ENCODE measurements around the gene TCN2. TPM values are rescaled to one million over a fixed set of nuclear protein-coding genes. Genes with fewer than 3 reads are reported as not detected.

TCN2 gene
- total RNA-seq, 1 donor from 2014 or later = 1.1 TPM

DNA sequence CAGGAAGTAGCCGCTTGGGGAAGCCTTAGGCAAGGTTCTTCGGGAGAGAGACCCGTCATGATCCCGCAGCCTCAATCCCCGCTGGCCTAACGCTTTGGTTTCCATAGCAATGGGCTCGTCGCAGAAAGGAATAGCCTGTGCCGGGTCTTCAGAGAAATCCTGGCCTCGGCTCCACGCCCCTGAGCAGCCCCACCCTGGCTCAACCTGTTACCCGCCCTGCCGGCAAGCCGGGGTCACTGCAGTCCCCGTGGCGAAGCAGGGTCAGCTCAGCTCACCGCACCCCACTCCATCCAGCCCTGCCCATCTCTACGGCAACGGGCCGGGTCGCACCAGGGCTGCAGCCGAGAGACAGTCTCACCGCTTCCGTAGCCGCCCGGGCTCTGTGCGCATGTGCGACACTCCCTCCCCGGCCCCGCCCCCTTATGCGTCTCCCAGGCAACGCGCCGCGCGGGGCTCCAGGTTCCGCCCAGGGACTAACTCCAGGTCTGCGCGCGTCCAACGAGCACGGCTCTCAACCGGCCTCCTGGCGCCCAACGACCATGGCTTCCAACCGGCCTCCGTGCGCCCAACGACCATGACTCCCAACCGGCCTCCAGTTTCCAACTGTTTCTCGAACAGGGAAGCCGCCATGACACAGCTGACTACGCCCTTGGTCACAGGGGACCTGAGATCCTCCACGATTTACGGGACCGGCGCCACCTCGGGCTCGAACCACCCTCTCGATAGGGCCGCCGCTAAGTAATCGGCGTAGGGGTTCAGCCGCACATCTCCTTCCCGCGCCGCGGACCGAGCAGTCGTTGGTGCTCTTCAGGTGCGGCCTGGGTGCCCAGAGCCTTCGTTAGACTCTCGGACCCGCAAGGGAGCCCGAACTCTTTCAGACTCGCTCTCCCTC, 60.8 kb downstream of the TCN2 start, which contains the start of gene DUSP18:
Gene DUSP18 (minus strand): TSS at position 382 of the 892 bp plus-strand sequence. CDS start 3,872 bp downstream, outside the sequence.
- peak within 1 kb of the TSS; percentile 70 for H3K4me3 ChIP-seq (ENCODE audit: low read depth, low read length)
- peaks cover 1% of the 10 kb centered on the region for H3K36me3 ChIP-seq (ENCODE audit: control insufficient read depth, insufficient read depth, low read length)
- TF ChIP-seq, protein P1, sequence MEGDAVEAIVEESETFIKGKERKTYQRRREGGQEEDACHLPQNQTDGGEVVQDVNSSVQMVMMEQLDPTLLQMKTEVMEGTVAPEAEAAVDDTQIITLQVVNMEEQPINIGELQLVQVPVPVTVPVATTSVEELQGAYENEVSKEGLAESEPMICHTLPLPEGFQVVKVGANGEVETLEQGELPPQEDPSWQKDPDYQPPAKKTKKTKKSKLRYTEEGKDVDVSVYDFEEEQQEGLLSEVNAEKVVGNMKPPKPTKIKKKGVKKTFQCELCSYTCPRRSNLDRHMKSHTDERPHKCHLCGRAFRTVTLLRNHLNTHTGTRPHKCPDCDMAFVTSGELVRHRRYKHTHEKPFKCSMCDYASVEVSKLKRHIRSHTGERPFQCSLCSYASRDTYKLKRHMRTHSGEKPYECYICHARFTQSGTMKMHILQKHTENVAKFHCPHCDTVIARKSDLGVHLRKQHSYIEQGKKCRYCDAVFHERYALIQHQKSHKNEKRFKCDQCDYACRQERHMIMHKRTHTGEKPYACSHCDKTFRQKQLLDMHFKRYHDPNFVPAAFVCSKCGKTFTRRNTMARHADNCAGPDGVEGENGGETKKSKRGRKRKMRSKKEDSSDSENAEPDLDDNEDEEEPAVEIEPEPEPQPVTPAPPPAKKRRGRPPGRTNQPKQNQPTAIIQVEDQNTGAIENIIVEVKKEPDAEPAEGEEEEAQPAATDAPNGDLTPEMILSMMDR (IDR thresholded peaks at IDR 0.05; ENCODE audit: insufficient read depth, low read length, severe bottlenecking) = peak; percentile 47
- peak; percentile 69 for DNase-seq (ENCODE audit: low read depth)
- no peaks in the 10 kb centered on the region for H3K27me3 ChIP-seq (ENCODE audit: control insufficient read depth, insufficient read depth, low read length)
- FAIRE-seq = no peak

DNA sequence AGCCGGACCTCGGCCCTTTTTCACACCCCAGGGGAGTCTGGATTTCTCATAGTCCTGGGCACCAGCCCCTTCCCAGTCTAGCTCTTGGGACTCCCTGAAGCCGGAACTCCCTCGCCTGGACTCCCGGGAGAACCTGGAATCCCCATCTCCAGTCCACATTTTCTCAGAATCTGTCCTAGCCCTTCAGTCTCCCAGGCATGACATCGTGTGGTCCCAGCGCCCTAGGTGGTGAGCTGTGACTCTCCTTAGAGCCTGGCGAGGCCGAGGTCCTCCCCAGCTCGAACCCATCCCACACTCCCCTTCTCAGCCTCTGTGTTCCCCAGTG, 61.4 kb downstream of the TCN2 start:
- DNase-seq (ENCODE audit: low read depth) (no peak), FAIRE-seq (no peak)
- TF ChIP-seq, protein P1 (IDR thresholded peaks at IDR 0.05; ENCODE audit: insufficient read depth, low read length, severe bottlenecking) = no peak
- Histone ChIP-seq H3K4me3 (ENCODE audit: low read depth, low read length) (peak overlapping the region; percentile 70), H3K36me3 (ENCODE audit: control insufficient read depth, insufficient read depth, low read length) (peaks cover 1% of the 10 kb centered on the region), H3K27me3 (ENCODE audit: control insufficient read depth, insufficient read depth, low read length) (no peaks in the 10 kb centered on the region)

DNA sequence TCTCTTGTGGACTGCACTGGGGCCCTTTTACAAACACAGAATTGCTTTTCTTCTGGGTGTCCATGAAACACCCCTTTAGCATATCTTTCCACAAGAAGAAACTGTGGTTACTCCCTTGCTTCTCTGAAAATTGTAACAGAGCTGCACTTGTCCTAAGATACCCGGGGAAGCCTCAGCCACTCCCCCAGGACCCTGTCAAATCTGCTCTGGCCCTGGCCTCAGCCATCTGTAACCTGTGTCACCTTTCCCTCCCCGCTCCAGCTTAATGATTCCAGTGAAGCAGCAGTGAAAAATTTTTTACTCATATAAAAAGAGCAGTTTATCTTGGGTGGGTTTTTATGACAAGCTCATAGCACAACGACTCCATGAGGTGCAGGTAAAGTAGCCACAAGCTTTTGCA, 64.1 kb downstream of the TCN2 start:
- H3K27me3 ChIP-seq (ENCODE audit: control insufficient read depth, insufficient read depth, low read length) = no peaks in the 10 kb centered on the region
- DNase-seq (ENCODE audit: low read depth) (no peak), FAIRE-seq (no peak)
- H3K36me3 ChIP-seq (ENCODE audit: control insufficient read depth, insufficient read depth, low read length) = no peaks in the 10 kb centered on the region
- TF ChIP-seq, protein P1 (IDR thresholded peaks at IDR 0.05; ENCODE audit: insufficient read depth, low read length, severe bottlenecking) = no peak
- no peak overlapping the region for H3K4me3 ChIP-seq (ENCODE audit: low read depth, low read length)

DNA sequence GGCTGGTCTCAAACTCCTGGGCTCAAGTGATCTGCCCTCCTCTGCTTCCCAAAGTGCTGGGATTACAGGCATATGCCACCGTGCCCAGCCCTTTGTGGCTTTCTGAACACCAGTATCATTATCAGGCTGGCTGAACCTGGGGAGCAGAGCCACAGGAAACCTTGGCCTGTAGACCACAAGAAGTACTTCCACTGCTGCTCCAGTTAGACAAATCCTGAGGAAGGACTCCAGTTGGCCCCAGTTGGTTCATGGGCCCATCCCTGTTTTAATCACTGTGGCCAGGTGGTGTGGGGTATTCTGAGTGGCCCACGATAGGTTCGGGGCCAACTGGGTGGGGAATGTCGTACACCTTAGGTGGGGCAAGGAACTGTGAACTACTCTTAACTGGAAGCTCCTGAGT, 66.2 kb downstream of the TCN2 start:
- no peaks in the 10 kb centered on the region for H3K27me3 ChIP-seq (ENCODE audit: control insufficient read depth, insufficient read depth, low read length)

DNA sequence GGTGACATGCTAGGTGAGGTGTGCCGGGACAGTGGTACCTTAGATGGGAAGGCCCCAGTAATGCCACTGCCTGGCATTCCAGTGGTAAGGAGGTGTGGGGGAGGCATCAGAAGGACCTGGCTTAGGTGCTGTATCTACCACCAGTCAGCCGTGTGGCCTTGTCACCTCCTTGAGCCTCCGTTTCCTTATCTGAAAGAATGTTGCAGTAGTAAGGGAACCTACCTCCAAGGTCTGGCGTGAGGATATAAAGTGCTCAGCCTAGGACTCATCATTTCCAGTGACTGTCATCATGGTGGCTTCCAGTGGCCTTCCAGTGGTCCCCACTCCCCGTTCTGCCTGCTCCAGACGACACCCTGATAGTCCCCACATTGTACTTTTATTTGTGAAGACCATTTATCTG, 67.5 kb downstream of the TCN2 start:
- TF ChIP-seq, protein P1 (IDR thresholded peaks at IDR 0.05; ENCODE audit: insufficient read depth, low read length, severe bottlenecking) = no peak
- Histone ChIP-seq H3K27me3 (ENCODE audit: control insufficient read depth, insufficient read depth, low read length) (no peaks in the 10 kb centered on the region), H3K4me3 (ENCODE audit: low read depth, low read length) (no peak overlapping the region), H3K36me3 (ENCODE audit: control insufficient read depth, insufficient read depth, low read length) (no peaks in the 10 kb centered on the region)
- DNase-seq (ENCODE audit: low read depth) (no peak), FAIRE-seq (no peak)

More for the DNA sequence above, 66.2 kb downstream of the TCN2 start:
- FAIRE-seq = no peak
- TF ChIP-seq, protein P1 (IDR thresholded peaks at IDR 0.05; ENCODE audit: insufficient read depth, low read length, severe bottlenecking) = no peak
- DNase-seq (ENCODE audit: low read depth) = no peak
- Histone ChIP-seq H3K4me3 (ENCODE audit: low read depth, low read length) (no peak overlapping the region), H3K36me3 (ENCODE audit: control insufficient read depth, insufficient read depth, low read length) (no peaks in the 10 kb centered on the region)

Measured in bronchial epithelial cell (primary cell).